Vagina (tissue), 2 donors: ENCODE measurements around the gene CERK.

Experiments used
- CTCF ChIP-seq, 3 experiments: fragments of 450-650 bp in 2 of 3; fragments of 200-600 bp in 1 of 3; sonication (generic) in 1 of 3; IDR thresholded peaks; one replicate each; pipeline ENCODE4 v1.5.1; 2017 to 2019; ENCODE audit warnings: antibody characterized with exemption in 3 of 3, mild to moderate bottlenecking in 2 of 3, moderate library complexity in 2 of 3
- POLR2AphosphoS5 ChIP-seq, 2 donors: sonication (generic); formaldehyde crosslinking; IDR thresholded peaks; one replicate each; pipeline ENCODE4 v1.9.0; 2017; ENCODE audit warnings: antibody characterized with exemption in 2 of 2, mild to moderate bottlenecking in 2 of 2, low read depth in 1 of 2; ENCODE audit not compliant: insufficient read depth in 1 of 2

- TF ChIP-seq POLR2AphosphoS5 (IDR thresholded peaks at IDR 0.05; ENCODE audit: insufficient read depth in 1 of 2, low read depth in 1 of 2) (no peak), CTCF (IDR thresholded peaks at IDR 0.05) (no peak)
Measured at GRCh38 chr22:46735747-46736608, 2.1 kb downstream of the CERK start.
